T-cell (primary cell): ENCODE data around the gene SPSB3. TPM values are rescaled to one million over a fixed set of nuclear protein-coding genes. Genes with fewer than 3 reads are reported as not detected.

ENCODE experiments used
- total RNA-seq, 35 experiments: library from RNA in 6 of 35; stranded (reverse) in 6 of 35; fragments of 120-200 nt in 1 of 35; gene quantifications; one replicate each; pipeline versions ENCODE4 v1.2.1 to v1.2.4 and lab custom pipeline; 2013 to 2026

SPSB3 gene
- total RNA-seq, 5 donors from 2014 or later (not counting 1 experiment from before 2014, with no cell fraction given), result 67.3 to 162 (median 139) TPM

Other genes starting within 250 kb of the SPSB3 start
- gene TMEM204, start 248.9 kb downstream of the SPSB3 start, total RNA-seq, result 100 to 1,000 TPM in 3 of 5 donors, 10 to 100 TPM in 2; 33.1 to 158 (median 115) TPM
- gene IFT140, start 170.5 kb downstream of the SPSB3 start, total RNA-seq, result 10 to 100 TPM in 2 of 5 donors, 1 to 10 TPM in 3; 5.5 to 19.8 (median 8.1) TPM
- gene CRAMP1, start 170.2 kb downstream of the SPSB3 start, total RNA-seq, result 10 to 100 TPM; 26.4 to 36.4 (median 33.0) TPM
- 10 to 100 TPM; 13.8 to 51.1 (median 41.3) TPM for gene JPT2, start 104.3 kb downstream of the SPSB3 start, total RNA-seq
- gene MAPK8IP3, start 76.4 kb downstream of the SPSB3 start, total RNA-seq, result 100 to 1,000 TPM; 216 to 309 (median 290) TPM
- gene NME3, start 11.0 kb downstream of the SPSB3 start, total RNA-seq, result 10 to 100 TPM; 45.1 to 95.9 (median 87.5) TPM
- 10 to 100 TPM; 23.0 to 50.6 (median 34.5) TPM for gene EME2, start 9.8 kb downstream of the SPSB3 start, total RNA-seq
- 10 to 100 TPM; 37.5 to 91.2 (median 77.9) TPM for gene MRPS34, start 9.4 kb downstream of the SPSB3 start, total RNA-seq
- gene NUBP2, start 389 bp upstream of the SPSB3 start, total RNA-seq, result 10 to 100 TPM; 41.2 to 77.0 (median 74.3) TPM
- gene IGFALS, start 11.1 kb upstream of the SPSB3 start, total RNA-seq, result 1 to 10 TPM in 2 of 5 donors, under 1 TPM in 3; 0.50 to 1.9 (median 0.88) TPM
- 100 to 1,000 TPM in 1 of 5 donors, 10 to 100 TPM in 4; 37.6 to 102 (median 70.7) TPM for gene HAGH, start 44.3 kb upstream of the SPSB3 start, total RNA-seq
- 10 to 100 TPM in 3 of 5 donors, 1 to 10 TPM in 2; 6.2 to 15.3 (median 11.2) TPM for gene FAHD1, start 44.6 kb upstream of the SPSB3 start, total RNA-seq
- gene MEIOB, start 89.6 kb upstream of the SPSB3 start, total RNA-seq, result under 1 TPM in 1 of 5 donors, not detected in 4; 0.26 TPM
- not detected for gene HS3ST6, start 135.8 kb upstream of the SPSB3 start, total RNA-seq
- gene MSRB1, start 160.6 kb upstream of the SPSB3 start, total RNA-seq, result 10 to 100 TPM in 2 of 5 donors, 1 to 10 TPM in 3; 5.6 to 11.9 (median 9.6) TPM
- gene RPL3L, start 172.1 kb upstream of the SPSB3 start, total RNA-seq, result not detected
- 10 to 100 TPM; 46.3 to 96.5 (median 84.4) TPM for gene NDUFB10, start 177.0 kb upstream of the SPSB3 start, total RNA-seq
- 1,000 to 10,000 TPM; 3,208 to 3,662 (median 3,410) TPM for gene RPS2, start 182.3 kb upstream of the SPSB3 start, total RNA-seq
- gene RNF151, start 184.3 kb upstream of the SPSB3 start, total RNA-seq, result under 1 TPM in 3 of 5 donors, not detected in 2; 0.38 to 0.66 (median 0.44) TPM
- 10 to 100 TPM; 21.1 to 45.6 (median 36.9) TPM for gene TBL3, start 189.5 kb upstream of the SPSB3 start, total RNA-seq
- gene NOXO1, start 198.9 kb upstream of the SPSB3 start, total RNA-seq, result 1 to 10 TPM in 2 of 5 donors, under 1 TPM in 2, not detected in 1; 0.78 to 2.2 (median 1.3) TPM
- gene GFER, start 201.6 kb upstream of the SPSB3 start, total RNA-seq, result 10 to 100 TPM; 16.1 to 31.9 (median 22.0) TPM
- 1 to 10 TPM; 1.1 to 5.7 (median 1.7) TPM for gene SYNGR3, start 207.4 kb upstream of the SPSB3 start, total RNA-seq
- gene ZNF598, start 227.2 kb upstream of the SPSB3 start, total RNA-seq, result 10 to 100 TPM; 44.3 to 73.7 (median 68.8) TPM
- gene NPW, start 237.2 kb upstream of the SPSB3 start, total RNA-seq, result under 1 TPM in 2 of 5 donors, not detected in 3; 0.43 to 0.44 TPM
- gene NHERF2, start 244.3 kb upstream of the SPSB3 start, total RNA-seq, result 1 to 10 TPM; 2.9 to 6.8 (median 5.8) TPM